HEK293 (cell line): ENCODE measurements around the gene AAK1.

ENCODE experiments used
- CTCF ChIP-seq: fragments of 450-650 bp; formaldehyde crosslinking; IDR thresholded peaks from 2 replicates; pipeline ENCODE4 v1.5.1; 2016; ENCODE audit warnings: missing biosample characterization, missing genetic modification characterization
- ZNF239 ChIP-seq: fragments of 450-650 bp; formaldehyde crosslinking; IDR thresholded peaks from 2 replicates; pipeline ENCODE4 v1.5.1; 2016; ENCODE audit warnings: missing biosample characterization, missing genetic modification characterization

DNA sequence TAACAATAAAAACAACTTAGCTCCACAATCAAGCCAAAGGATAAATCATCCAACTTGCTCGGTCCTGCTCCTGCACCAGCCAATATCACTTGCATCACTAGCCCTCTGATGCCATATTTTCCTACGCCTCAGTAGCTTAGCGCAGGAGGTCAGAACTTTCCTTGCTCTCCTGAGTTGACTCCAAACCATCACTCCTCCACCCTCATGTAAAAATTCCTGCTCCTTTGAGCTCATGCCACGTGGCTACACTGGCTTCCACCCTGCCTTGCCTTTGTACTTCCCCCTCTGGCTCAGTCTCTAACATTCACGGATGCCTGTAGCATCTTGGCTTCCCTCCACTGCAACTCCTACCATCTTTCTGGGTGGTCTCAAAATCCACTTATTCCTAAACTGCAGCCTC, 25.2 kb downstream of the AAK1 start:
- TF ChIP-seq CTCF (tag by site-specific recombination) (no peak), ZNF239 (tag by site-specific recombination) (no peak)
